Measurements from ENCODE around the gene SAMD13. TPM values are rescaled to one million over a fixed set of nuclear protein-coding genes. Genes with fewer than 3 reads are reported as not detected.

Gene SAMD13
- total and polyA plus RNA-seq, 9 donors: 0.24 to 2.9 (median 0.63) TPM; not detected in 2

DNA sequence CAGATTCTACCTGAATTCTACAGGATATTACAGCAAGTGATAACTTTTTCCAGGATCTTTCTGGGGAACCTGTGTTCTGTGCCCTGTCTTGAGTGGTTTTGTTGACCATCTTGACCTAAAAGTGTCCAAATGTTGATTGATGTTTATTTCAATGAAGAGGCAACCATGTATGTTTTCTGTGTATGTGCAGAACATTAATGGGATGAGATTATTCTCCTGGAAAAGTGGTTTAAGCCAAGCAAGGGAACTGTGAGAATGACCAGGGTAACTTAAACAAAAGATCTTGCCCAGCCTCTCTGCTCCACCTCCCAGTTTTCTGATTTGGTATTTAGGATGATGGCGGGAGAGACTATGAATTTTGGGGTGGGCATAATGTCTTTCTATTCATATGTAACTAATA is 1.0 kb upstream of the SAMD13 start:
- Histone ChIP-seq H3K4me1 (ENCODE audit: insufficient read depth) (peaks cover 2% of the 10 kb centered on the region), H3K27me3 (no peaks in the 10 kb centered on the region), H3K36me3 (no peaks in the 10 kb centered on the region), H3K4me3 (no peak overlapping the region), H3K9me3 (no peaks in the 10 kb centered on the region), H3K27ac (no peak overlapping the region)
- DNase-seq: no peak
- 57 to 63% (median 58%) methylated on average over 1 of the region's 1 CpG for WGBS, 3 donors
- intact Hi-C loops (cut with DNase I): no loop called here
- TF ChIP-seq EP300 (IDR thresholded peaks at IDR 0.05) (no peak), POLR2A (IDR thresholded peaks at IDR 0.05) (no peak)
- TF ChIP-seq, protein P1, sequence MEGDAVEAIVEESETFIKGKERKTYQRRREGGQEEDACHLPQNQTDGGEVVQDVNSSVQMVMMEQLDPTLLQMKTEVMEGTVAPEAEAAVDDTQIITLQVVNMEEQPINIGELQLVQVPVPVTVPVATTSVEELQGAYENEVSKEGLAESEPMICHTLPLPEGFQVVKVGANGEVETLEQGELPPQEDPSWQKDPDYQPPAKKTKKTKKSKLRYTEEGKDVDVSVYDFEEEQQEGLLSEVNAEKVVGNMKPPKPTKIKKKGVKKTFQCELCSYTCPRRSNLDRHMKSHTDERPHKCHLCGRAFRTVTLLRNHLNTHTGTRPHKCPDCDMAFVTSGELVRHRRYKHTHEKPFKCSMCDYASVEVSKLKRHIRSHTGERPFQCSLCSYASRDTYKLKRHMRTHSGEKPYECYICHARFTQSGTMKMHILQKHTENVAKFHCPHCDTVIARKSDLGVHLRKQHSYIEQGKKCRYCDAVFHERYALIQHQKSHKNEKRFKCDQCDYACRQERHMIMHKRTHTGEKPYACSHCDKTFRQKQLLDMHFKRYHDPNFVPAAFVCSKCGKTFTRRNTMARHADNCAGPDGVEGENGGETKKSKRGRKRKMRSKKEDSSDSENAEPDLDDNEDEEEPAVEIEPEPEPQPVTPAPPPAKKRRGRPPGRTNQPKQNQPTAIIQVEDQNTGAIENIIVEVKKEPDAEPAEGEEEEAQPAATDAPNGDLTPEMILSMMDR (IDR thresholded peaks at IDR 0.05): no peak

DNA sequence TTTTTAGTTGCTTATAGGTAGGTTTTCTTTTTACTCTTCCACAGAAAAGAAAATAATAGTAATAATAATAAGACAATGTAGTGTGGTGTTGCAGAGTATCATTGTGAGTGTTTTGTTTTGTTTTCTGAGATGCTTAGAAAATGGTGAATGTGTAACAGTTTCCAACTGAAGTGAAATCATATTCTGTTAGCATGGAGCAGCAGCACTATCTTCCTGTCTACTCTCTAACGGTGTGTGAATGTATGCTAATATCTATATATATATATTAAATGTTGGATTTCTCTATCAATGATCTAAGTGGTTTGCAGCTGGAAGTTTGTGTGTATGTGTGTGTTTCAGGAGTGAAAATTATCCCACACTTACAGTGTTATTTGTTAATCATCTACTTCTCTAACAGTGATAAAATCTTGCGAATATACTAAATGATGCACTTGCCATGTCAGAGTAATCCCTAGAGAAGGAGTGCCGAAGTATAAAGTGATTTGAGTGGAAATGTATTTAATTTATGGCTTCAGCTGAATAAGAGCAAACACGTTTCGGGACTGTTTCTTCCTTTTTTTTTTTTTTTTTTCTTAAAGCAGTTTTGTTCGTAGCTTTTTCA is 377 bp downstream of the SAMD13 start:
- no peaks in the 10 kb centered on the region for H3K27me3 ChIP-seq
- H3K9me3 ChIP-seq: no peaks in the 10 kb centered on the region
- intact Hi-C loops (cut with DNase I): no loop called here
- 21 to 28% (median 26%) methylated on average over 6 of the region's 6 CpGs for WGBS, 3 donors
- peak overlapping the region; percentile 14 for H3K4me3 ChIP-seq
- no peak for DNase-seq
- no peaks in the 10 kb centered on the region for H3K36me3 ChIP-seq
- H3K4me1 ChIP-seq (ENCODE audit: insufficient read depth): peaks cover 2% of the 10 kb centered on the region
- TF ChIP-seq POLR2A (IDR thresholded peaks at IDR 0.05) (no peak), EP300 (IDR thresholded peaks at IDR 0.05) (no peak)
- TF ChIP-seq, protein P1 (IDR thresholded peaks at IDR 0.05): no peak
- no peak overlapping the region for H3K27ac ChIP-seq

DNA sequence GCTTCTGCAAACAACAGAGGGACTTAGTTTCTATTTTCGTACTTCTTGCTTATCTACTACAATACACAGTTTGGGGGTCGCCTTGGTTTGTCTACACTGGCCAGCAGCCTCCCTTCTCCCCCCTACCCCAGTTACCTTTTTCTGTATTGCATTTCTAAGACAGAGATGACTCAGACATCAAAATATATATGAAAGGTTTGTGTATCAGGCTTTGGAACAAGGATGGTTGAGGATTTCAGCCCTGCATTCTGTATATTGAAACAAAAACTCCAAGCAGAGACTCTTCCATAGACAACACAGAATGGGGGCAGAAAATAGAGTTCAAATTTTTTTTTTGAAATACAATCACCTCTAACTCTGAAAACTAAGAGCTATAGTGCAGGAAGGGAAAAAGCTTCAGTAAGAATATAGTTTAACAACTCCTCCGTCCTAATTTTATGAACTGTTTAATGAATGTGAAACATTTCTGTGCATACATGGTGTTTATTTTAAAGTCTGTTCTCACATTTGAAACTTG is 1.9 kb downstream of the SAMD13 start:
- H3K27me3 ChIP-seq: no peaks in the 10 kb centered on the region
- peaks cover 2% of the 10 kb centered on the region for H3K4me1 ChIP-seq (ENCODE audit: insufficient read depth)
- peak overlapping the region; percentile 21 for H3K4me3 ChIP-seq
- TF ChIP-seq EP300 (IDR thresholded peaks at IDR 0.05) (no peak), POLR2A (IDR thresholded peaks at IDR 0.05) (no peak)
- TF ChIP-seq, protein P1 (IDR thresholded peaks at IDR 0.05): no peak
- intact Hi-C loops (cut with DNase I): no loop called here
- WGBS, 3 donors: 25 to 29% (median 28%) methylated on average over 3 of the region's 3 CpGs
- no peak for DNase-seq
- H3K36me3 ChIP-seq: no peaks in the 10 kb centered on the region
- no peaks in the 10 kb centered on the region for H3K9me3 ChIP-seq
- H3K27ac ChIP-seq: no peak overlapping the region

DNA sequence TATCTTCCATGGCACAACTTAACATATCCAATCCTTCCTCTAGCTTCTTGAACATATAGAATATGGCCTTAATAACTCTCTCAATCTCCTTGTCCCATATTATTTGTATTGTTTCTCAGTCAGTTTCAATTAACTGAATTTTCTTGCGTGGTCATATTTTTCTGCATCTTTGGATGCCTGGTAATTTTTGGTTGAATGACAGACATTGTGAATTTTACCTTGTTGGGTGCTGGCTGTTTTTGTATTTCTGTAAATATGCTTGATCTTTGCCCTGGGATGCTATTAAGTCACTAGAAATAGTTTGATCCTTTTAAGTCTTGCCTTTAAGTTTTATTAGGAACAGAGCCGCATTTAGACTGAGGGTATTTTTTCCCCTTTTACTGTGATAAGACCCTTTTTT is 5.9 kb downstream of the SAMD13 start:
- Histone ChIP-seq H3K27ac (no peak overlapping the region), H3K4me1 (ENCODE audit: insufficient read depth) (no peaks in the 10 kb centered on the region), H3K36me3 (no peaks in the 10 kb centered on the region), H3K27me3 (no peaks in the 10 kb centered on the region), H3K4me3 (no peak overlapping the region), H3K9me3 (no peaks in the 10 kb centered on the region)
- 92 to 99% (median 97%) methylated on average over 2 of the region's 2 CpGs for WGBS, 3 donors
- intact Hi-C loops (cut with DNase I): no loop called here
- TF ChIP-seq EP300 (IDR thresholded peaks at IDR 0.05): no peak
- TF ChIP-seq POLR2A (IDR thresholded peaks at IDR 0.05): no peak
- TF ChIP-seq, protein P1 (IDR thresholded peaks at IDR 0.05): no peak
- DNase-seq: no peak
